Lung (tissue), 12 donors: ENCODE results near the gene REEP3. TPM values are rescaled to one million over a fixed set of nuclear protein-coding genes. Genes with fewer than 3 reads are reported as not detected.
A peak's percentile ranks its signal among the peaks of the same experiment; 100 is the strongest.

Experiments
- ATAC-seq: fragments of 200-7000 bp; cut with Tn5 transposase; one replicate; pipeline ENCODE4 v1.9.1; 2020; ENCODE audit warnings: moderate number of reproducible peaks; ENCODE audit not compliant: insufficient read depth, low FRiP score
- DNase-seq, 3 donors: peaks; one replicate each; pipeline ENCODE4 v3.0.0-alpha.2; 2013 to 2017
- H3K27ac ChIP-seq, 2 donors: one replicate each; pipeline ENCODE4 v1.5.1; 2013; ENCODE audit warnings: mild to moderate bottlenecking in 2 of 2, moderate library complexity in 2 of 2, control low read depth in 1 of 2, inconsistent platforms in 1 of 2, low read depth in 1 of 2, low read length in 1 of 2
- H3K27me3 ChIP-seq, 3 donors: one replicate each; pipeline ENCODE4 v1.5.1; 2013; ENCODE audit warnings: low read length in 2 of 3; ENCODE audit not compliant: control insufficient read depth in 3 of 3, insufficient read depth in 3 of 3
- H3K36me3 ChIP-seq, 4 donors: one replicate each; pipeline ENCODE4 v1.5.1; 2013; ENCODE audit warnings: low read length in 4 of 4, mild to moderate bottlenecking in 1 of 4, moderate library complexity in 1 of 4; ENCODE audit not compliant: control insufficient read depth in 4 of 4, insufficient read depth in 4 of 4
- H3K4me1 ChIP-seq, 5 donors: one replicate each; pipeline ENCODE4 v1.5.1; 2013; ENCODE audit warnings: low read length in 5 of 5, mild to moderate bottlenecking in 2 of 5, moderate library complexity in 1 of 5; ENCODE audit not compliant: control insufficient read depth in 5 of 5, insufficient read depth in 5 of 5
- H3K4me3 ChIP-seq: one replicate; pipeline ENCODE4 v1.5.1; 2013; ENCODE audit warnings: mild to moderate bottlenecking, control low read depth, moderate library complexity
- H3K9ac ChIP-seq, 2 donors: one replicate each; pipeline ENCODE4 v1.5.1; 2013; ENCODE audit warnings: low read length in 2 of 2, control low read depth in 1 of 2; ENCODE audit not compliant: insufficient read depth in 1 of 2
- H3K9me3 ChIP-seq, 4 donors: one replicate each; pipeline ENCODE4 v1.5.1; 2013; ENCODE audit warnings: low read length in 3 of 4, mild to moderate bottlenecking in 1 of 4, moderate library complexity in 1 of 4; ENCODE audit not compliant: control insufficient read depth in 4 of 4, insufficient read depth in 3 of 4
- WGBS, 2 donors: extraction: QIAGEN DNeasy Blood & Tissue Kit; methylation state at CpG; one replicate each; pipeline ENCODE4 v1.1.7; 2013; 5-methylcytosine and 5-hydroxymethylcytosine counted together
- polyA plus RNA-seq, 2 donors: library from polyadenylated mRNA; stranded (reverse); fragments of 200-250 nt; gene quantifications; one replicate each; pipeline ENCODE4 v1.2.1, GENCODE V29; 2013
- total RNA-seq, 2 donors: library from RNA; depleted of rRNA in 1 of 2; stranded (reverse); fragments of >200 nt in 1 of 2; gene quantifications; one replicate each; pipeline ENCODE4 v1.2.1, GENCODE V29; 2014 to 2021
- TF ChIP-seq, protein P1 (sequence below): IDR thresholded peaks from 2 replicates; pipeline ENCODE4 v1.5.1; 2012; ENCODE audit warnings: mild to moderate bottlenecking; ENCODE audit errors: control extremely low read depth, extremely low read depth
- donor health status: control.
- donor health status: control.
- donor health status: Bipolar disorder and iron deficiency.
- donor health status: healthy.
- donor health status: DM: yes; HTN: yes; CAD: no.

The REEP3 gene
- total and polyA plus RNA-seq, 4 donors: 11.5 to 45.9 (median 24.5) TPM

- H3K9ac ChIP-seq: no peak overlapping the region
- TF ChIP-seq, protein P1, sequence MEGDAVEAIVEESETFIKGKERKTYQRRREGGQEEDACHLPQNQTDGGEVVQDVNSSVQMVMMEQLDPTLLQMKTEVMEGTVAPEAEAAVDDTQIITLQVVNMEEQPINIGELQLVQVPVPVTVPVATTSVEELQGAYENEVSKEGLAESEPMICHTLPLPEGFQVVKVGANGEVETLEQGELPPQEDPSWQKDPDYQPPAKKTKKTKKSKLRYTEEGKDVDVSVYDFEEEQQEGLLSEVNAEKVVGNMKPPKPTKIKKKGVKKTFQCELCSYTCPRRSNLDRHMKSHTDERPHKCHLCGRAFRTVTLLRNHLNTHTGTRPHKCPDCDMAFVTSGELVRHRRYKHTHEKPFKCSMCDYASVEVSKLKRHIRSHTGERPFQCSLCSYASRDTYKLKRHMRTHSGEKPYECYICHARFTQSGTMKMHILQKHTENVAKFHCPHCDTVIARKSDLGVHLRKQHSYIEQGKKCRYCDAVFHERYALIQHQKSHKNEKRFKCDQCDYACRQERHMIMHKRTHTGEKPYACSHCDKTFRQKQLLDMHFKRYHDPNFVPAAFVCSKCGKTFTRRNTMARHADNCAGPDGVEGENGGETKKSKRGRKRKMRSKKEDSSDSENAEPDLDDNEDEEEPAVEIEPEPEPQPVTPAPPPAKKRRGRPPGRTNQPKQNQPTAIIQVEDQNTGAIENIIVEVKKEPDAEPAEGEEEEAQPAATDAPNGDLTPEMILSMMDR: no peak
- peaks cover 2 to 15% (median 4%) of the 10 kb centered on the region in 5 donors for H3K4me1 ChIP-seq
- no peaks in the 10 kb centered on the region for H3K27me3 ChIP-seq
- no peak for ATAC-seq
- WGBS, 2 donors: 92 to 98% methylated on average over 2 of the region's 2 CpGs
- peak overlapping the region; percentile 85 to 93 for H3K27ac ChIP-seq
- H3K9me3 ChIP-seq: no peaks in the 10 kb centered on the region
- no peaks in the 10 kb centered on the region for H3K36me3 ChIP-seq
- no peak for DNase-seq
- no peak overlapping the region for H3K4me3 ChIP-seq
Observed at GRCh38 chr10:63645195-63645594, 124.0 kb downstream of the REEP3 start.

GRCh38 chr10:63646491-63646890, 125.3 kb downstream of the REEP3 start:
- 93% methylated on average over 2 of the region's 2 CpGs for WGBS, 2 donors
- DNase-seq: no peak
- Histone ChIP-seq H3K9me3 (no peaks in the 10 kb centered on the region), H3K4me3 (no peak overlapping the region), H3K4me1 (peaks cover 2 to 8% (median 4%) of the 10 kb centered on the region in 5 donors), H3K27me3 (no peaks in the 10 kb centered on the region), H3K36me3 (no peaks in the 10 kb centered on the region), H3K9ac (no peak overlapping the region), H3K27ac (no peak overlapping the region)
- ATAC-seq: no peak
- TF ChIP-seq, protein P1: no peak

DNA sequence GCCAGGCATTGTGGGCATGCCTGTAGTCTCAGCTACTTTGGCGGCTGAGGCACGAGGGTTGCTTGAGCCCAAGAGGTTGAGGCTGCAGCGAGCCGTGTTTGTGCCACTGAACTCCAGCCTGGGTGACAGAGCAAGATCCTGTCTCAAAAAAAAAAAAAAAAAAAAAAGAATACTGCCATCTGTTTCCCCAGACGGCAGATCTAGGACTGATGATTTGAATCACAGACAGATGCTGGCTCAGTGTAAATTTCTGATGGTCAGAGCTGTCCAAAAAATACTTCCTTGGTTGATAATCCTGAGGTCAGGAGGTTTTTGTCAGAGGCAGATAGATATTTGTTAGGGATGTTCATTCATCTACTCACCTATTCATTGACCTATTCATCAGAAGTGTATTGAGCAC, 130.7 kb downstream of the REEP3 start:
- TF ChIP-seq, protein P1: no peak
- no peaks in the 10 kb centered on the region for H3K4me1 ChIP-seq
- no peak for ATAC-seq
- no peaks in the 10 kb centered on the region for H3K27me3 ChIP-seq
- H3K36me3 ChIP-seq: no peaks in the 10 kb centered on the region
- 72 to 82% methylated on average over 5 of the region's 5 CpGs for WGBS, 2 donors
- H3K4me3 ChIP-seq: no peak overlapping the region
- H3K27ac ChIP-seq: no peak overlapping the region
- DNase-seq: no peak
- no peaks in the 10 kb centered on the region for H3K9me3 ChIP-seq
- H3K9ac ChIP-seq: no peak overlapping the region

- WGBS, 2 donors: 90% methylated on average over 1 of the region's 1 CpG
- no peak overlapping the region for H3K27ac ChIP-seq
- no peaks in the 10 kb centered on the region for H3K9me3 ChIP-seq
- no peak overlapping the region for H3K4me3 ChIP-seq
- no peaks in the 10 kb centered on the region for H3K4me1 ChIP-seq
- DNase-seq (no peak), ATAC-seq (no peak)
- no peaks in the 10 kb centered on the region for H3K27me3 ChIP-seq
- TF ChIP-seq, protein P1: no peak
- no peak overlapping the region for H3K9ac ChIP-seq
- no peaks in the 10 kb centered on the region for H3K36me3 ChIP-seq
Observed at GRCh38 chr10:63653747-63654146, 132.5 kb downstream of the REEP3 start.
